GM18526 (cell line): ENCODE results near the gene TRPV3.
A peak's percentile ranks its signal among the peaks of the same experiment; 100 is the strongest.

Source experiments
- POLR2A ChIP-seq: IDR thresholded peaks from 3 replicates; pipeline ENCODE4 v1.6.1; 2011; ENCODE audit not compliant: insufficient read length; ENCODE audit errors: extremely low read depth

The TRPV3 gene

DNA sequence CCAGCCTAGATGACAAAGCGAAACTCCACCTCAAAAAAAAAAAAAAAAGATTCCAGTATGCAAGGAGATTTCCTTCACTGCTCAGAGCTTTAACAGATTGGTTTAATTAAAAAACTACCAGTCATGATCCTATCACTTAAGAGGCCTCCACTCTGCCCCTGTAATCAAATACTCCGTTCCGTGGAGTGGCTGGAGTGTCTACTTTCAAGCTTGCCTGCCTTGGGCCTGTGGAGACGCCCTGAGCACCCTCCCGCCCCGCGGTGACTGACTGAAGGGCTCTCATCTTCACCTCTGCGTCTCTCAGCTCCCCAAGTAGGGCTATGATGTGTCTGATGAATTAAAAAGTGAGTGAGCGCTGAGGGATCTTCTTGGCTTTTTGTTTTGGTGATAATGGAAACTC lies 25.3 kb upstream of the TRPV3 start:
- TF ChIP-seq POLR2A: no peak

GRCh38 chr17:3576970-3577369 lies 19.4 kb upstream of the TRPV3 start:
- no peak for TF ChIP-seq POLR2A

GRCh38 chr17:3575511-3575910 lies 17.9 kb upstream of the TRPV3 start:
- no peak for TF ChIP-seq POLR2A

- TF ChIP-seq POLR2A: no peak
These were observed 16.6 kb upstream of the TRPV3 start for GRCh38 chr17:3574231-3574630.

DNA sequence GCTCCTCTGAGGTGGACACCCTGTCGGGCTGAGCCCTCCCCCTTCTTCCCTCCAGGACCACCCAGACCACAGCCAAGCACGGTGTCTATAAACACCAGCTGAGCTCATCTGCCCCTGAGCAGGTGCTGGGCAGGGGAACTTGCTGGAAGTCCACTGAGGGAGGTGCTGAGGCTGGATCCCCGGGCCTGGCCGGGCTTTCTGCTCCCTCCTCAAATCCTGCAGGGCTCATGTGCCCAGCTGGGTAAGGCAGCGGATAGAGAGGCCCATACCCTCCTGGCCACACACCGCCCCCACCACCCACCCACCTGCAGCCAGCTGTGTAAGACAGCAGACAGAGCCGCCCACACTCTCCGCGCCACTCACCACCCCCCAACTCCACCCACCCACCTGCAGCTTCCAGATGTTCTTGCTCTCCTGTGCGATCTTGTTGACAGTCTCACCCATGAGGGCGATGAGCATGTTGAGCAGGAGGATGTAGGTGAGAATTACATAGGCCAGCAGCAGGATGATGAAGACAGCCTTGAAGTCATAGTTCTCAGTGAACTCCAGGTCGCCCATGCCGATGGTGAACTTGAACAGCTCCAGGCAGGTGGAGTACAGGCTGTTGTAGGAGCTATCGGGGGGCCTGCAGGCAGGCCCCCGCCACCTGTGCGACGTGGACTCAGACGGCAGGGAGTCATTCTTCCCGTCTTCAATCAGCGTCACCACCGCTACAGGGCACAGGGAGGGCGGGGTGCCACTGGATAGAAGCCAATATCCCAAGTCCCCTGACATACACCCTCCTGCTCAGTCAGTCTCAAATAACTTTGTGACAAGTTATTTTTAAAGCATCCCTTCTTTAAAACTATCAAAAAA lies 15.9 kb upstream of the TRPV3 start:
- TF ChIP-seq POLR2A: no peak

DNA sequence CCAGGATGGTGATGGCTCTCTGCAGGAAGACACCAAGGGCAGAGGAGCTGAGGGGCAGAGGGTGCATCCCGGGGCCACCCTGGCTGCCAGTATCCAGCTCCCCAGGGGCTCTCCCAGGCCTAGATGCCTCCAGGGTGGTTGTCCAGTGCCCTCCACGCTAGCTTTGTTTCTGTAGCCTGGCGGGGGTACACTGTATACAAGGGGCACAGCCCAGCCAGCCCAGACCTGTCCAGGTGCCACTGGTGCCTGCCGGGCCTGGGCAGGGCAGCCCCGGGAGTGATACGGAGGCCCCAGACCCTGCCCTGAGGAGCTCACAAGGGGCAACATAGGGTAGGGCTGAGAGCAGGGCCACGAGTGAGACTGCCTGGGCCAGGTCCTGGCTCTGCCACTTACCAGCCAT lies 14.6 kb upstream of the TRPV3 start:
- no peak for TF ChIP-seq POLR2A

DNA sequence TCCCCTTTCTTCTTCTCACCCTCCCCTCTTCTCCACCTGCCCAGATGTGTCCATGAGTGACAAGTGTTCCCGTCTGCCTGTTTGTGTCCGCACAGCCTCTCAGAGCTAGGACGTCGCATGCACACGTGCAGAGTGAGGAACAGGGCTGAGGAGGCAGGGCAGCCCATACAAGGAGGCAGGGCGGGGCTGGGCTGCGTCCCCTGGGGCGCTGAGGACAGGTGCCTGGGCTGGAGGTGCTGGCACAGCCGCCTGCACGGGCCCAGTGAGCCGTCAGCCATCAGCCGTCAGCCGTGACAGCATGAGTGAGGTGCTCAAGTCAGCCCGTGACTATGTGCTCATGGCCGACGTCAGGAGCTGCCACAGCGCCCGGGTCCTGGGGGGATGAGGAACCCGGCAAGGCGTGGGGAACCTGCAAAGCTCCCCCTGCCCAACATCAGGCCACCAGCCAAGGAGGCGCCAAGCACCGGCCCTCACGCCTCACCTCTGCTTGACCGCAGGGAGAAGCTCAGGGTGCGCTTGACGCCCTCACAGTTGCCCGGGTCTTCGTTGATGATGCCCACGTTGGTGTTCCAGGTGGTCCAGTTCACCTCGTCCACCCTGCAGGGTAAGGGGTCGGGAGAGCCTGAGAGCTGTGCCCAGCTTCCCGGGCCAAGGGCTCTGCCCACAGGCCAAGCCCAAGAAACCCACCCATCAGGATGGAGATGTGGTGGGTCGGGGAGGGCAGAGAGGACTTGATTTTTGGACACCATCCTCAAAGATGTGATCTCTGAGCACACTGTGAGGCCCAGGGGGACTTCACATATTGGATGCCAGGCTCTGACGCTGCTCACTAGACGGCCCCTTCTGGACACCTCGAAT lies 13.7 kb upstream of the TRPV3 start:
- no peak for TF ChIP-seq POLR2A

GRCh38 chr17:3569534-3570137 lies 12.0 kb upstream of the TRPV3 start:
- TF ChIP-seq POLR2A: no peak

GRCh38 chr17:3566551-3566950 lies 8.9 kb upstream of the TRPV3 start:
- TF ChIP-seq POLR2A: no peak

DNA sequence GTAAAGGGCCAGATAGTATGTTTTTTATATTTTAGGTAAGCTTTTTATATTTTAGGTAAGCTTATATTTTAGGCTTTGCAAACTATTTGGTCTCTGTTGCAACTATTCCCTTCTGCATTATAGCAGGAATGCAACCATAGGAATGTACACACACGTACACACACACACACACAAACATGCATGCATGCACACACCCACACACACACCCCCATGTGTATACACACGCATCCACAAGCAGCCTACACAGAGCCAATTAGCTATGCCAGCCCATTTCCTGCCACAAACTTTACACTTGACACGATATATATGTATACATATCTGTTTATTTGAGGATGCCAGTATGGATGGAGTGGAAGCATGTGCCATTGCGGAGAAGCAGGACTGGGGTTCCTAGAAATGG lies 7.5 kb upstream of the TRPV3 start:
- no peak for TF ChIP-seq POLR2A

GRCh38 chr17:3559270-3559645 lies 1.6 kb upstream of the TRPV3 start:
- no peak for TF ChIP-seq POLR2A

- TF ChIP-seq POLR2A: peak; percentile 37
These were observed 1.1 kb upstream of the TRPV3 start for GRCh38 chr17:3558603-3559269.

DNA sequence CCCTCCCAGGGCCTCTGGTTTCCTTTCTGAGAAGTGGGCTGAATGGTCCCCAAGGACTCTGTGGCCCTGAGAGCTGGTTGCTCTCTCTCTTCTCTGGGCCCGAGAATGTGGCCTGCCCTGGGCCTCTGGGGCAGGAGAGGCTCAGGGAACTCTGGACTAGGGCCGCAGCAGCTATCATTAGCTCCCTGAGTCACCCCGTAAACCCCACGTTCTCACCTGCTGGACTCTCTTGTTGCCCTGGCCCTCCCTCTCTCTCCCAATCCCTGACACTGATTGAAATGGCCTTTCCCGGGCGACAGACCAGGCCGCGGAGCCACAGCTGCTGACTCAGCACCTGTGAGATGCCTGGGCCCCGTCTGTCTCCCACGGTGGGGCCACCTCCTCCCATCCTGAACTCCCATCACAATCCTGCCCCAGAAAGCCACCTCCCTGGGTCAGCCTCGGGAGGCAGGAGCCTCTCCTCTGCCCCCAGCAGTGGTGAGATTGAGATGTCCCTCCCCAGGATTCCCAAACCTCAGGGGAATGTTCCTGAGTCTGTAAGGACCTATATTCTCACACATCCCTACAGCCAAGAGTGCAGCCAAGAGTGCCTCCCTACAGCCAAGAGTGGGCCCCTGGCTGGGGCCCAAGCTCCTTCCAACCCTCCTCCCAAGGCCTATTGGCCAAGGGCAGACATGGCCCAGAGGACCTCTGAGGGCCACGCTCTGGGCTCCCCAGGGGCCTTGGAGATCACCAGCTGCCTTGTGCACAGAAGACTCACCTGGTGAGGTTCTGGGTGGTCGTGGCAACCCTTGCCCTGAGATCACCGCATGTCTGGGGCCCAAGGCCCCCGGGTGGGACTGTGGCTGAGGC lies 470 bp downstream of the TRPV3 start:
- TF ChIP-seq POLR2A: no peak

- TF ChIP-seq POLR2A: no peak
These were observed 1.2 kb downstream of the TRPV3 start for GRCh38 chr17:3556239-3556915.
